ENCODE measurements around the gene FAM25A. TPM values are rescaled to one million over a fixed set of nuclear protein-coding genes. Genes with fewer than 3 reads are reported as not detected.

Gene FAM25A
- total and polyA plus RNA-seq, 9 donors: not detected

- no peak for TF ChIP-seq POLR2A (IDR thresholded peaks at IDR 0.05)
- TF ChIP-seq, protein P1, sequence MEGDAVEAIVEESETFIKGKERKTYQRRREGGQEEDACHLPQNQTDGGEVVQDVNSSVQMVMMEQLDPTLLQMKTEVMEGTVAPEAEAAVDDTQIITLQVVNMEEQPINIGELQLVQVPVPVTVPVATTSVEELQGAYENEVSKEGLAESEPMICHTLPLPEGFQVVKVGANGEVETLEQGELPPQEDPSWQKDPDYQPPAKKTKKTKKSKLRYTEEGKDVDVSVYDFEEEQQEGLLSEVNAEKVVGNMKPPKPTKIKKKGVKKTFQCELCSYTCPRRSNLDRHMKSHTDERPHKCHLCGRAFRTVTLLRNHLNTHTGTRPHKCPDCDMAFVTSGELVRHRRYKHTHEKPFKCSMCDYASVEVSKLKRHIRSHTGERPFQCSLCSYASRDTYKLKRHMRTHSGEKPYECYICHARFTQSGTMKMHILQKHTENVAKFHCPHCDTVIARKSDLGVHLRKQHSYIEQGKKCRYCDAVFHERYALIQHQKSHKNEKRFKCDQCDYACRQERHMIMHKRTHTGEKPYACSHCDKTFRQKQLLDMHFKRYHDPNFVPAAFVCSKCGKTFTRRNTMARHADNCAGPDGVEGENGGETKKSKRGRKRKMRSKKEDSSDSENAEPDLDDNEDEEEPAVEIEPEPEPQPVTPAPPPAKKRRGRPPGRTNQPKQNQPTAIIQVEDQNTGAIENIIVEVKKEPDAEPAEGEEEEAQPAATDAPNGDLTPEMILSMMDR (IDR thresholded peaks at IDR 0.05): no peak
- no peak for TF ChIP-seq EP300 (IDR thresholded peaks at IDR 0.05)
- Histone ChIP-seq H3K36me3 (no peaks in the 10 kb centered on the region), H3K27ac (no peak overlapping the region), H3K9me3 (no peaks in the 10 kb centered on the region), H3K4me1 (ENCODE audit: insufficient read depth) (no peaks in the 10 kb centered on the region), H3K4me3 (no peak overlapping the region), H3K27me3 (no peaks in the 10 kb centered on the region)
- no peak for DNase-seq
- intact Hi-C loops (cut with DNase I): no loop called here
- 67 to 82% (median 68%) methylated on average over 5 of the region's 5 CpGs for WGBS, 3 donors
Observed at GRCh38 chr10:87064651-87065050, 44.6 kb downstream of the FAM25A start.

GRCh38 chr10:87066178-87066577, 46.1 kb downstream of the FAM25A start:
- 91 to 94% (median 92%) methylated on average over 2 of the region's 2 CpGs for WGBS, 3 donors
- H3K36me3 ChIP-seq: no peaks in the 10 kb centered on the region

GRCh38 chr10:87066865-87067264, 46.8 kb downstream of the FAM25A start:
- DNase-seq: no peak
- WGBS, 3 donors: 95 to 100% (median 98%) methylated on average over 1 of the region's 1 CpG

More at GRCh38 chr10:87066178-87066577, 46.1 kb downstream of the FAM25A start:
- intact Hi-C loops (cut with DNase I): no loop called here
- Histone ChIP-seq H3K27me3 (no peaks in the 10 kb centered on the region), H3K4me3 (no peak overlapping the region), H3K27ac (no peak overlapping the region), H3K4me1 (ENCODE audit: insufficient read depth) (no peaks in the 10 kb centered on the region), H3K9me3 (no peaks in the 10 kb centered on the region)
- DNase-seq: no peak
- TF ChIP-seq EP300 (IDR thresholded peaks at IDR 0.05) (no peak), POLR2A (IDR thresholded peaks at IDR 0.05) (no peak)
- TF ChIP-seq, protein P1 (IDR thresholded peaks at IDR 0.05): no peak

GRCh38 chr10:87068281-87068680, 48.2 kb downstream of the FAM25A start:
- Histone ChIP-seq H3K4me1 (ENCODE audit: insufficient read depth) (no peaks in the 10 kb centered on the region), H3K36me3 (no peaks in the 10 kb centered on the region), H3K27ac (no peak overlapping the region), H3K27me3 (no peaks in the 10 kb centered on the region), H3K4me3 (no peak overlapping the region), H3K9me3 (no peaks in the 10 kb centered on the region)
- intact Hi-C loops (cut with DNase I): no loop called here
- 85 to 93% (median 88%) methylated on average over 1 of the region's 1 CpG for WGBS, 3 donors
- no peak for DNase-seq
- TF ChIP-seq, protein P1 (IDR thresholded peaks at IDR 0.05): no peak
- TF ChIP-seq EP300 (IDR thresholded peaks at IDR 0.05) (no peak), POLR2A (IDR thresholded peaks at IDR 0.05) (no peak)

More at GRCh38 chr10:87066865-87067264, 46.8 kb downstream of the FAM25A start:
- Histone ChIP-seq H3K9me3 (no peaks in the 10 kb centered on the region), H3K27me3 (no peaks in the 10 kb centered on the region), H3K4me3 (no peak overlapping the region), H3K4me1 (ENCODE audit: insufficient read depth) (no peaks in the 10 kb centered on the region), H3K36me3 (no peaks in the 10 kb centered on the region), H3K27ac (no peak overlapping the region)
- intact Hi-C loops (cut with DNase I): no loop called here
- TF ChIP-seq, protein P1 (IDR thresholded peaks at IDR 0.05): no peak
- no peak for TF ChIP-seq POLR2A (IDR thresholded peaks at IDR 0.05)
- TF ChIP-seq EP300 (IDR thresholded peaks at IDR 0.05): no peak

Measured in ovary (tissue), 9 donors.